HepG2 (cell line): ENCODE data around the gene ARRDC1. TPM values are rescaled to one million over a fixed set of nuclear protein-coding genes. Genes with fewer than 3 reads are reported as not detected.

Experiments used
- ATAC-seq: fragments of 200-7000 bp; cut with Tn5 transposase; 3 replicates; pipeline ENCODE4 v1.9.1; 2020; ENCODE audit warnings: mild to moderate bottlenecking, moderate library complexity
- BruUV-seq: library from RNA; stranded (reverse); fragments of 400-500 nt; replicated peaks from 2 replicates; lab custom pipeline; 2021; lab: Mats Ljungman, UMichigan
- CTCF ChIA-PET: fragments of 300-600 bp; formaldehyde crosslinking; extraction: SDS; loops from one replicate; lab custom pipeline; 2021; ENCODE audit warnings: low total read pairs, inconsistent platforms, low intra/inter-chr PET ratio; lab: Yijun Ruan, JAX
- POLR2A ChIA-PET: fragments of 350-600 bp; sonication (Branson Sonifier 250); formaldehyde crosslinking; loops from one replicate; lab custom pipeline; 2020; ENCODE audit warnings: antibody characterized with exemption, inconsistent platforms; lab: Yijun Ruan, JAX
- DNase-seq: peaks from one replicate; pipeline ENCODE4 v3.0.0-alpha.2; 2015; ENCODE audit warnings: low spot score
- FAIRE-seq: peaks from 3 replicates; lab custom pipeline; 2011; peaks lifted over from hg19 to GRCh38; lab: Jason Lieb, UNC
- H2AFZ ChIP-seq: one replicate; pipeline ENCODE4 v1.6.1; 2011; ENCODE audit warnings: low read length, inconsistent platforms
- H3K27ac ChIP-seq: fragments of 300-600 bp; 3 replicates; pipeline ENCODE4 v1.8.0; 2011; ENCODE audit warnings: mixed run types, mild to moderate bottlenecking, mixed read lengths, low read length, inconsistent platforms; ENCODE audit not compliant: insufficient read depth; ENCODE audit errors: extremely low read length
- H3K27me3 ChIP-seq, 2 experiments: fragments of 200-600 bp in 1 of 2; 2 replicates in 1 of 2; 3 replicates in 1 of 2; pipeline versions ENCODE4 v1.6.0 to v1.8.0; 2011; ENCODE audit warnings: low read length in 2 of 2, mild to moderate bottlenecking in 2 of 2, moderate library complexity in 2 of 2, inconsistent platforms in 1 of 2; ENCODE audit not compliant: insufficient read depth in 2 of 2, control insufficient read depth in 1 of 2
- H3K36me3 ChIP-seq, 2 experiments: fragments of 200-600 bp in 1 of 2; replicated peaks in 1 of 2; 2 replicates in 1 of 2; 3 replicates in 1 of 2; pipeline versions ENCODE4 v1.5.1 to v1.8.0; 2011; ENCODE audit warnings: low read length in 2 of 2, inconsistent platforms in 1 of 2; ENCODE audit not compliant: insufficient read depth in 2 of 2, control insufficient read depth in 1 of 2
- H3K4me1 ChIP-seq: 2 replicates; pipeline ENCODE4 v1.5.1; 2012; ENCODE audit warnings: low read length, inconsistent platforms; ENCODE audit not compliant: insufficient read depth
- H3K4me2 ChIP-seq: 2 replicates; pipeline ENCODE4 v1.6.0; 2011; ENCODE audit warnings: low read depth, low read length, inconsistent platforms
- H3K4me3 ChIP-seq, 3 experiments: fragments of 200-600 bp in 1 of 3; sonication (generic), shearing (Covaris generic) in 1 of 3; replicated peaks in 1 of 3; 2 replicates each; pipeline ENCODE4 v1.5.1; 2011 to 2016; ENCODE audit warnings: low read length in 3 of 3, inconsistent platforms in 2 of 3, low read depth in 2 of 3, mild to moderate bottlenecking in 2 of 3, control low read depth in 1 of 3, mixed read lengths in 1 of 3; ENCODE audit not compliant: insufficient read depth in 1 of 3
- H3K79me2 ChIP-seq: one replicate; pipeline ENCODE4 v1.6.1; 2011; ENCODE audit warnings: low read length, inconsistent platforms; ENCODE audit not compliant: insufficient read depth
- H3K9ac ChIP-seq: 2 replicates; pipeline ENCODE4 v1.6.0; 2011; ENCODE audit warnings: mild to moderate bottlenecking, low read depth, low read length, inconsistent platforms; ENCODE audit not compliant: insufficient read depth
- H3K9me3 ChIP-seq: 2 replicates; pipeline ENCODE4 v1.5.1; 2012; ENCODE audit warnings: mild to moderate bottlenecking, low read length
- H4K20me1 ChIP-seq: 2 replicates; pipeline ENCODE4 v1.6.0; 2011; ENCODE audit warnings: inconsistent platforms, mild to moderate bottlenecking, low read length, moderate library complexity; ENCODE audit not compliant: insufficient read depth
- ARNT ChIP-seq: fragments of 450-650 bp; IDR thresholded peaks from 2 replicates; pipeline ENCODE4 v1.6.1; 2017
- HIVEP1 ChIP-seq: sonication (generic); formaldehyde crosslinking; IDR thresholded peaks from 2 replicates; pipeline ENCODE4 v1.4.0; 2020; ENCODE audit warnings: mild to moderate bottlenecking, missing genetic modification reagents
- MXI1 ChIP-seq: IDR thresholded peaks from 3 replicates; pipeline ENCODE4 v1.6.1; 2012; ENCODE audit warnings: low read depth, low read length, inconsistent platforms, borderline replicate concordance
- NFE2L2 ChIP-seq: fragments of 150-350 bp; IDR thresholded peaks from 2 replicates; pipeline ENCODE4 v1.6.1; 2014; ENCODE audit warnings: low read length
- NR0B2 ChIP-seq: sonication (generic); formaldehyde crosslinking; IDR thresholded peaks from 2 replicates; pipeline ENCODE4 v1.4.0; 2020; ENCODE audit warnings: mild to moderate bottlenecking, missing genetic modification reagents
- NR2F6 ChIP-seq, 2 experiments: IDR thresholded peaks; 2 replicates each; pipeline ENCODE4 v1.6.1; 2016; ENCODE audit warnings: antibody characterized with exemption in 1 of 2, mild to moderate bottlenecking in 1 of 2
- PITX1 ChIP-seq: sonication (generic); formaldehyde crosslinking; IDR thresholded peaks from 2 replicates; pipeline ENCODE4 v1.5.1; 2020; ENCODE audit warnings: mild to moderate bottlenecking, missing genetic modification reagents
- ZNF567 ChIP-seq: sonication (generic); formaldehyde crosslinking; IDR thresholded peaks from 2 replicates; pipeline ENCODE4 v1.8.1; 2023; ENCODE audit warnings: mild to moderate bottlenecking, missing genetic modification reagents, borderline replicate concordance
- ZNF598 ChIP-seq: sonication (generic); formaldehyde crosslinking; IDR thresholded peaks from 2 replicates; pipeline ENCODE4 v1.5.1; 2020; ENCODE audit warnings: mild to moderate bottlenecking, missing genetic modification reagents, borderline replicate concordance
- WGBS: methylation state at CpG from one replicate; pipeline ENCODE4 v1.1.6; 2017; ENCODE audit warnings: low lambda C conversion rate; 5-methylcytosine and 5-hydroxymethylcytosine counted together
- in situ Hi-C: cut with HindIII; loops from 2 replicates; pipeline ENCODE4 v1.10.0; 2017; ENCODE audit warnings: low pct_unique_long_range_greater_than_20kb; ENCODE audit not compliant: extremely low pct_ligation_motif_present
- intact Hi-C: fragments of 100-400 bp; cut with micrococcal nuclease; formaldehyde crosslinking; loops from one replicate; pipeline ENCODE4 v1.10.0; 2022; ENCODE audit not compliant: unreplicated experiment
- polyA plus RNA-seq, 8 experiments: library from polyadenylated mRNA; depleted of rRNA in 3 of 8; stranded (reverse) in 7 of 8; unstranded in 1 of 8; fragments of >200 nt; fragmentation: Illumina TruSeq in 4 of 8; extraction: Trizol in 4 of 8; gene quantifications; 2 replicates each; pipeline versions ENCODE4 v1.2.1 to v1.2.3, GENCODE V29; 2011 to 2016; ENCODE audit warnings: low read depth in 4 of 8, missing spikeins in 1 of 8, mixed read lengths in 1 of 8; ENCODE audit not compliant: insufficient read depth in 1 of 8
- total RNA-seq, 5 experiments: library from RNA; depleted of rRNA; stranded (reverse); fragments of >200 nt; fragmentation: Illumina TruSeq; extraction: Trizol; gene quantifications; 2 replicates each; pipeline ENCODE4 v1.2.3, GENCODE V29; 2016; ENCODE audit warnings: low read depth in 1 of 5

ARRDC1 gene
- total and polyA plus RNA-seq, 2 of the 13 experiments (the other 11 are each of a cell fraction or from before 2014, with no cell fraction given), result 21.7 to 44.4 TPM

DNA sequence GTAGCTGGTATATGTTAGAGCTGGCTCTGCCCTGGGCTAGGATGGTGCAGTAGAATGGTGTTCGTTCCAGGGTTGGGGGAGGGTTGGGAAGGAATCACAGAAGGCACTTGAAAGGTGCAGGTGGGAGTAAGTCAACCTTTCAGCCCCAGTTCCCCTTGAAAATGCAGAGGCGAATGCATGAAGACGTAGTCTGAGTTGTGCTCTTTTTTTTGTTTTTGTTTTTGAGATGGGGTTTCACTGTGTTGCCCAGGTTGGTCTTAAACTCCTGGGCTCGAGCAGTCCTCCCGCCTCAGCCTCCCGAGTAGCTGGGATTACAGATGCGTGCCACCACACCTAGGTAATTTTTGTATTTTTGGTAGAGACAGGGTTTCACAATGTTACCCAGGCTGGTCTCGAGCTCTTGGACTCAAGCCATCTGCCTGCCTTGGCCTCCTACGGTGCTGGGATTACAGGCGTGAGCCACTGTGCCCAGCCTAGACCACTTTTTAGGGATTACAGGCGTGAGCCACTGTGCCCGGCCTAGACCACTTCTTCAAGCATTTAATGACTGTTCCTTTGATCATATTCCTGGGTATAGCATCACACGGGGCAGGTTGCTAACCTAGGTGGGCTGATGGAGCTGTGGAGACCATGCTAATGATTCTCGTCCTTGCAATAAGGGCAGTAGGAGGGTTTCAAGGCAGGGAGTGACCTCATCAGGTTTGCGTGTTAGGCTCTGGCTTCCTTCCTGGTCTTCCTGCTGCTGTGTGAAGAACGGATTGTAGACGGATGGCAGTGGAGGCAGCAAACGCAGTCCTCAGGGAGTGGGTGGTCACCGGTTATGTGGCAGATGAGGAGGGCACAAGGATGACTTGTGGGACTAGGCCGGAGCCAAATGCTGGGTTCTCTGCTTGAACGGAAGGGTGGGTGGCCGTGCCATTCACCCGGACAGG lies 27.0 kb downstream of the ARRDC1 start:
- peaks cover 35% of the 10 kb centered on the region for H3K4me1 ChIP-seq
- FAIRE-seq (no peak), ATAC-seq (no peak), DNase-seq (no peak)
- peaks cover 76% of the 10 kb centered on the region for H3K79me2 ChIP-seq
- no peaks in the 10 kb centered on the region for H3K9me3 ChIP-seq
- POLR2A ChIA-PET, result no interaction called here
- CTCF ChIA-PET, result no interaction called here
- H2AFZ ChIP-seq, result no peak overlapping the region
- peaks cover 0 to 1% of the 10 kb centered on the region in 2 experiments; a peak in 2 of 5 replicates for H3K36me3 ChIP-seq
- BruUV-seq, result no TSS peak
- H4K20me1 ChIP-seq, result peaks cover 25% of the 10 kb centered on the region
- TF ChIP-seq PITX1 (CRISPR knock-in tag) (no peak), ZNF567 (CRISPR knock-in tag) (no peak), HIVEP1 (CRISPR knock-in tag) (no peak), NFE2L2 (no peak), NR0B2 (CRISPR knock-in tag) (no peak), NR2F6 (IDR thresholded peaks at IDR 0.05) (no peak), NR2F6 (CRISPR knock-in tag; IDR thresholded peaks at IDR 0.05) (no peak), ZNF598 (no peak), MXI1 (no peak), ARNT (no peak)
- no peak overlapping the region for H3K4me3 ChIP-seq
- intact Hi-C loops, result no loop called here
- H3K4me2 ChIP-seq, result no peak overlapping the region
- H3K9ac ChIP-seq, result no peak overlapping the region
- in situ Hi-C loops, result no loop called here
- H3K27ac ChIP-seq, result no peak overlapping the region
- 96% methylated on average over 19 of the region's 23 CpGs for WGBS
- H3K27me3 ChIP-seq, result no peaks in the 10 kb centered on the region
